OCI-LY3 (cell line): ENCODE results near the gene SPCS3.

Experiments used
- CTCF ChIP-seq: fragments of 200-600, 300-600 bp; sonication (generic); IDR thresholded peaks from 2 replicates; pipeline ENCODE4 v1.5.1; 2014; ENCODE audit warnings: antibody characterized with exemption, low read length, low read depth
- EZH2phosphoT487 ChIP-seq: fragments of 200-600 bp; shearing (Covaris generic); IDR thresholded peaks from 2 replicates; pipeline ENCODE4 v1.6.1; 2018; ENCODE audit warnings: antibody characterized with exemption, mixed run types, low read depth

DNA sequence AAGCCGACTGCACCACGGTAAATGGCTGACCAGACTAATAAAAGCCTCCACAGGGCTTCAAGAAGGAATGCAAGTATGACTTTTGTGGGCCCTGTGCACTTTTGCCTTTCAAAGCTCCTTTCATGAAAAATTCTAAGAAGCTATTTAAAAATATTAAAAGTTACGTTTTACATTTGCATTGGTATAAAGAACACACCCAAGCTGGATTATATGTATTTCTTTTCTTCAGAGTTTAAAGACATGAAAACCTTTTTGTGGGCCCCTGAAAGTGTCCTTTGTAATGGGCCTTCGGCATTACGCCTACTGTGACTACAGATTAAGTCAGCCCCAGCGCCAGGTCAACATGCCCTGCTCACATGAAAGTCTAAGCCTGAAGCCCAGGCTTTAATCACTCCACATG lies 30.2 kb upstream of the SPCS3 start:
- no peak for TF ChIP-seq CTCF
- TF ChIP-seq EZH2phosphoT487 = no peak
